Astrocyte (in vitro differentiated cells and primary cell): Measurements from ENCODE around the gene QRFP.

Experiments
- EZH2 ChIP-seq: IDR thresholded peaks from 2 replicates; pipeline ENCODE4 v1.6.1; 2012; ENCODE audit warnings: mild to moderate bottlenecking, low read length, inconsistent platforms; ENCODE audit not compliant: insufficient read depth
- TF ChIP-seq, protein P1 (sequence below): IDR thresholded peaks from 2 replicates; pipeline ENCODE4 v1.5.1; 2011; ENCODE audit warnings: low read depth, mild to moderate bottlenecking, inconsistent platforms, low read length, moderate library complexity; ENCODE audit not compliant: insufficient read depth

DNA sequence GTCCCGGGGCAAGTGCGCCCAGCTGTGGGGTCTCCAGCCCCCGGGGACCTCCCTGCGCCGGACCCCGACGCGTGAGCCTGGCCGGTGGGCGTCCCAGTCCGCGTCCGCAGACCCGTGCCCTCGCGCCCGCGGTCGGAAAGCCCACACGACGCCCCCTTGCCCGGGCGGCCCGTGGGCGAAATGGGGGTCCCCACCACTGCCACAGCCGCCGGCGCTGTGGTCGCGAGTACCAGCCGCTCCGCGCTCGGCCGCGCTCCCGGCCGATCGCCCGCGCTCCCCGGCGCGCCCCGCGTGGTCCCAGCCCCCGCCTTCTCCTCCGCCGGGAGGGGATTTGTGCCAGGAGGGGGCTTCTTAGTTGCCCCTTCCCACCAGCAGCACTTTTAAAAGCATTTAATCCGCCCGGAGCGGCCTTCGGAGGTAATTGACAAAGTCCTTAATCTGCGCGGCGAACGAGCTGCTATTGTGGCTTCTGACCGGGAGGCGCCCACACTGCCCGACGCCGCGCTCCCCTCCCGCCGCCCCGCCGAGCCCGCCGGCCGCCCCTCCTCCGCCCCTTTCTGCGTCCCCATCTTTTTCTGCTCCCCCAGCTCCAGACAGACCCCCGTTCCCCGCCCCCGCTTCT, 42.9 kb upstream of the QRFP start:
- peak; percentile 33 for TF ChIP-seq EZH2
- TF ChIP-seq, protein P1, sequence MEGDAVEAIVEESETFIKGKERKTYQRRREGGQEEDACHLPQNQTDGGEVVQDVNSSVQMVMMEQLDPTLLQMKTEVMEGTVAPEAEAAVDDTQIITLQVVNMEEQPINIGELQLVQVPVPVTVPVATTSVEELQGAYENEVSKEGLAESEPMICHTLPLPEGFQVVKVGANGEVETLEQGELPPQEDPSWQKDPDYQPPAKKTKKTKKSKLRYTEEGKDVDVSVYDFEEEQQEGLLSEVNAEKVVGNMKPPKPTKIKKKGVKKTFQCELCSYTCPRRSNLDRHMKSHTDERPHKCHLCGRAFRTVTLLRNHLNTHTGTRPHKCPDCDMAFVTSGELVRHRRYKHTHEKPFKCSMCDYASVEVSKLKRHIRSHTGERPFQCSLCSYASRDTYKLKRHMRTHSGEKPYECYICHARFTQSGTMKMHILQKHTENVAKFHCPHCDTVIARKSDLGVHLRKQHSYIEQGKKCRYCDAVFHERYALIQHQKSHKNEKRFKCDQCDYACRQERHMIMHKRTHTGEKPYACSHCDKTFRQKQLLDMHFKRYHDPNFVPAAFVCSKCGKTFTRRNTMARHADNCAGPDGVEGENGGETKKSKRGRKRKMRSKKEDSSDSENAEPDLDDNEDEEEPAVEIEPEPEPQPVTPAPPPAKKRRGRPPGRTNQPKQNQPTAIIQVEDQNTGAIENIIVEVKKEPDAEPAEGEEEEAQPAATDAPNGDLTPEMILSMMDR: no peak
